HEK293 (cell line): ENCODE measurements around the gene GALNT6.

Experiments used
- BCL11A ChIP-seq: fragments of 450-650 bp; formaldehyde crosslinking; IDR thresholded peaks from 2 replicates; pipeline ENCODE4 v1.5.1; 2016; ENCODE audit warnings: low read depth, missing biosample characterization, missing genetic modification characterization
- EGR2 ChIP-seq: fragments of 450-650 bp; formaldehyde crosslinking; IDR thresholded peaks from 2 replicates; pipeline ENCODE4 v1.5.1; 2016; ENCODE audit warnings: low read depth, missing biosample characterization, missing genetic modification characterization
- MZF1 ChIP-seq: fragments of 450-650 bp; formaldehyde crosslinking; IDR thresholded peaks from 2 replicates; pipeline ENCODE4 v1.5.1; 2017; ENCODE audit warnings: missing biosample characterization, missing genetic modification characterization, borderline replicate concordance
- RBAK ChIP-seq: fragments of 450-650 bp; formaldehyde crosslinking; IDR thresholded peaks from 2 replicates; pipeline ENCODE4 v1.5.1; 2016; ENCODE audit warnings: missing biosample characterization, missing genetic modification characterization
- SETDB1 ChIP-seq: IDR thresholded peaks from one replicate; pipeline ENCODE4 v1.6.1; 2017; ENCODE audit warnings: mild to moderate bottlenecking, low read length, moderate library complexity, mixed read lengths; ENCODE audit not compliant: insufficient read length
- ZFP3 ChIP-seq: fragments of 450-650 bp; formaldehyde crosslinking; IDR thresholded peaks from 2 replicates; pipeline ENCODE4 v1.5.1; 2016; ENCODE audit warnings: low read depth, missing biosample characterization, missing genetic modification characterization
- ZNF146 ChIP-seq: fragments of 450-650 bp; formaldehyde crosslinking; IDR thresholded peaks from 2 replicates; pipeline ENCODE4 v1.5.1; 2016; ENCODE audit warnings: missing biosample characterization, missing genetic modification characterization
- ZNF16 ChIP-seq: fragments of 450-650 bp; formaldehyde crosslinking; IDR thresholded peaks from 2 replicates; pipeline ENCODE4 v1.5.1; 2016; ENCODE audit warnings: low read depth, missing biosample characterization, missing genetic modification characterization
- ZNF248 ChIP-seq: fragments of 450-650 bp; formaldehyde crosslinking; IDR thresholded peaks from 2 replicates; pipeline ENCODE4 v1.5.1; 2017; ENCODE audit warnings: missing biosample characterization, missing genetic modification characterization
- ZNF266 ChIP-seq: fragments of 450-650 bp; formaldehyde crosslinking; IDR thresholded peaks from 2 replicates; pipeline ENCODE4 v1.5.1; 2016; ENCODE audit warnings: missing biosample characterization, missing genetic modification characterization, low read depth
- ZNF280C ChIP-seq: fragments of 450-650 bp; formaldehyde crosslinking; IDR thresholded peaks from 2 replicates; pipeline ENCODE4 v1.5.1; 2016; ENCODE audit warnings: missing biosample characterization, missing genetic modification characterization
- ZNF280D ChIP-seq: fragments of 450-650 bp; formaldehyde crosslinking; IDR thresholded peaks from 2 replicates; pipeline ENCODE4 v1.5.1; 2016; ENCODE audit warnings: missing biosample characterization, missing genetic modification characterization
- ZNF324 ChIP-seq: fragments of 450-650 bp; formaldehyde crosslinking; IDR thresholded peaks from 2 replicates; pipeline ENCODE4 v1.5.1; 2016; ENCODE audit warnings: missing biosample characterization, missing genetic modification characterization
- ZNF473 ChIP-seq: fragments of 450-650 bp; formaldehyde crosslinking; IDR thresholded peaks from 2 replicates; pipeline ENCODE4 v1.5.1; 2017; ENCODE audit warnings: missing biosample characterization, missing genetic modification characterization
- ZNF48 ChIP-seq: fragments of 450-650 bp; formaldehyde crosslinking; IDR thresholded peaks from 2 replicates; pipeline ENCODE4 v1.5.1; 2016; ENCODE audit warnings: missing biosample characterization, missing genetic modification characterization
- ZNF555 ChIP-seq: fragments of 450-650 bp; formaldehyde crosslinking; conservative IDR thresholded peaks from 2 replicates; pipeline ENCODE4 v1.5.1; 2017; ENCODE audit warnings: missing biosample characterization, mild to moderate bottlenecking, missing genetic modification characterization, inconsistent platforms
- ZNF623 ChIP-seq: fragments of 450-650 bp; formaldehyde crosslinking; IDR thresholded peaks from 2 replicates; pipeline ENCODE4 v1.5.1; 2016; ENCODE audit warnings: missing biosample characterization, missing genetic modification characterization
- ZNF639 ChIP-seq: fragments of 450-650 bp; formaldehyde crosslinking; IDR thresholded peaks from 2 replicates; pipeline ENCODE4 v1.5.1; 2016; ENCODE audit warnings: missing biosample characterization, missing genetic modification characterization
- ZNF664 ChIP-seq: fragments of 450-650 bp; formaldehyde crosslinking; IDR thresholded peaks from 2 replicates; pipeline ENCODE4 v1.5.1; 2016; ENCODE audit warnings: missing biosample characterization, missing genetic modification characterization
- ZNF707 ChIP-seq: fragments of 450-650 bp; formaldehyde crosslinking; IDR thresholded peaks from 2 replicates; pipeline ENCODE4 v1.5.1; 2016; ENCODE audit warnings: missing biosample characterization, missing genetic modification characterization
- ZNF843 ChIP-seq: fragments of 450-650 bp; formaldehyde crosslinking; IDR thresholded peaks from 2 replicates; pipeline ENCODE4 v1.5.1; 2016; ENCODE audit warnings: missing biosample characterization, missing genetic modification characterization
- ZSCAN16 ChIP-seq: fragments of 450-650 bp; formaldehyde crosslinking; IDR thresholded peaks from 2 replicates; pipeline ENCODE4 v1.5.1; 2016; ENCODE audit warnings: missing biosample characterization, missing genetic modification characterization
- TF ChIP-seq, protein P1 (sequence below): fragments of 450-650 bp; formaldehyde crosslinking; IDR thresholded peaks from 2 replicates; pipeline ENCODE4 v1.5.1; 2017; ENCODE audit warnings: missing biosample characterization, missing genetic modification characterization
- TF ChIP-seq, protein P2 (sequence below): fragments of 450-650 bp; formaldehyde crosslinking; IDR thresholded peaks from 2 replicates; pipeline ENCODE4 v1.5.1; 2016; ENCODE audit warnings: missing biosample characterization, missing genetic modification characterization
- TF ChIP-seq, protein P3 (sequence below): fragments of 450-650 bp; formaldehyde crosslinking; IDR thresholded peaks from 2 replicates; pipeline ENCODE4 v1.5.1; 2016; ENCODE audit warnings: missing biosample characterization, missing genetic modification characterization

The GALNT6 gene

GRCh38 chr12:51371295-51371953, 19.8 kb downstream of the GALNT6 start (continued):
- peak; percentile 85 for TF ChIP-seq ZNF639
- peak; percentile 85 for TF ChIP-seq ZNF843 (tag by site-specific recombination)
- TF ChIP-seq ZNF16 = no peak
- TF ChIP-seq RBAK (tag by site-specific recombination) = no peak
- TF ChIP-seq ZNF48 (tag by site-specific recombination) = no peak
- no peak for TF ChIP-seq ZFP3
- TF ChIP-seq EGR2 (tag by site-specific recombination) = 0 out of 2 replicates have a peak, but pooled peaks have one; percentile 47
- TF ChIP-seq ZNF280C (tag by site-specific recombination) = no peak
- TF ChIP-seq SETDB1 = no peak
- no peak for TF ChIP-seq ZNF280D
- TF ChIP-seq, protein P1, sequence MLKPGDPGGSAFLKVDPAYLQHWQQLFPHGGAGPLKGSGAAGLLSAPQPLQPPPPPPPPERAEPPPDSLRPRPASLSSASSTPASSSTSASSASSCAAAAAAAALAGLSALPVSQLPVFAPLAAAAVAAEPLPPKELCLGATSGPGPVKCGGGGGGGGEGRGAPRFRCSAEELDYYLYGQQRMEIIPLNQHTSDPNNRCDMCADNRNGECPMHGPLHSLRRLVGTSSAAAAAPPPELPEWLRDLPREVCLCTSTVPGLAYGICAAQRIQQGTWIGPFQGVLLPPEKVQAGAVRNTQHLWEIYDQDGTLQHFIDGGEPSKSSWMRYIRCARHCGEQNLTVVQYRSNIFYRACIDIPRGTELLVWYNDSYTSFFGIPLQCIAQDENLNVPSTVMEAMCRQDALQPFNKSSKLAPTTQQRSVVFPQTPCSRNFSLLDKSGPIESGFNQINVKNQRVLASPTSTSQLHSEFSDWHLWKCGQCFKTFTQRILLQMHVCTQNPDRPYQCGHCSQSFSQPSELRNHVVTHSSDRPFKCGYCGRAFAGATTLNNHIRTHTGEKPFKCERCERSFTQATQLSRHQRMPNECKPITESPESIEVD (tag by site-specific recombination) = peak; percentile 87
- no peak for TF ChIP-seq ZNF623 (tag by site-specific recombination)
- TF ChIP-seq ZNF555 (tag by site-specific recombination) = no peak
- no peak for TF ChIP-seq ZNF146
- TF ChIP-seq ZSCAN16 (tag by site-specific recombination) = no peak
- no peak for TF ChIP-seq ZNF707 (tag by site-specific recombination)
- TF ChIP-seq MZF1 = peak; percentile 92
- TF ChIP-seq ZNF473 (tag by site-specific recombination) = no peak
- TF ChIP-seq, protein P2, sequence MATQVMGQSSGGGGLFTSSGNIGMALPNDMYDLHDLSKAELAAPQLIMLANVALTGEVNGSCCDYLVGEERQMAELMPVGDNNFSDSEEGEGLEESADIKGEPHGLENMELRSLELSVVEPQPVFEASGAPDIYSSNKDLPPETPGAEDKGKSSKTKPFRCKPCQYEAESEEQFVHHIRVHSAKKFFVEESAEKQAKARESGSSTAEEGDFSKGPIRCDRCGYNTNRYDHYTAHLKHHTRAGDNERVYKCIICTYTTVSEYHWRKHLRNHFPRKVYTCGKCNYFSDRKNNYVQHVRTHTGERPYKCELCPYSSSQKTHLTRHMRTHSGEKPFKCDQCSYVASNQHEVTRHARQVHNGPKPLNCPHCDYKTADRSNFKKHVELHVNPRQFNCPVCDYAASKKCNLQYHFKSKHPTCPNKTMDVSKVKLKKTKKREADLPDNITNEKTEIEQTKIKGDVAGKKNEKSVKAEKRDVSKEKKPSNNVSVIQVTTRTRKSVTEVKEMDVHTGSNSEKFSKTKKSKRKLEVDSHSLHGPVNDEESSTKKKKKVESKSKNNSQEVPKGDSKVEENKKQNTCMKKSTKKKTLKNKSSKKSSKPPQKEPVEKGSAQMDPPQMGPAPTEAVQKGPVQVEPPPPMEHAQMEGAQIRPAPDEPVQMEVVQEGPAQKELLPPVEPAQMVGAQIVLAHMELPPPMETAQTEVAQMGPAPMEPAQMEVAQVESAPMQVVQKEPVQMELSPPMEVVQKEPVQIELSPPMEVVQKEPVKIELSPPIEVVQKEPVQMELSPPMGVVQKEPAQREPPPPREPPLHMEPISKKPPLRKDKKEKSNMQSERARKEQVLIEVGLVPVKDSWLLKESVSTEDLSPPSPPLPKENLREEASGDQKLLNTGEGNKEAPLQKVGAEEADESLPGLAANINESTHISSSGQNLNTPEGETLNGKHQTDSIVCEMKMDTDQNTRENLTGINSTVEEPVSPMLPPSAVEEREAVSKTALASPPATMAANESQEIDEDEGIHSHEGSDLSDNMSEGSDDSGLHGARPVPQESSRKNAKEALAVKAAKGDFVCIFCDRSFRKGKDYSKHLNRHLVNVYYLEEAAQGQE (tag by site-specific recombination) = no peak
- TF ChIP-seq, protein P3, sequence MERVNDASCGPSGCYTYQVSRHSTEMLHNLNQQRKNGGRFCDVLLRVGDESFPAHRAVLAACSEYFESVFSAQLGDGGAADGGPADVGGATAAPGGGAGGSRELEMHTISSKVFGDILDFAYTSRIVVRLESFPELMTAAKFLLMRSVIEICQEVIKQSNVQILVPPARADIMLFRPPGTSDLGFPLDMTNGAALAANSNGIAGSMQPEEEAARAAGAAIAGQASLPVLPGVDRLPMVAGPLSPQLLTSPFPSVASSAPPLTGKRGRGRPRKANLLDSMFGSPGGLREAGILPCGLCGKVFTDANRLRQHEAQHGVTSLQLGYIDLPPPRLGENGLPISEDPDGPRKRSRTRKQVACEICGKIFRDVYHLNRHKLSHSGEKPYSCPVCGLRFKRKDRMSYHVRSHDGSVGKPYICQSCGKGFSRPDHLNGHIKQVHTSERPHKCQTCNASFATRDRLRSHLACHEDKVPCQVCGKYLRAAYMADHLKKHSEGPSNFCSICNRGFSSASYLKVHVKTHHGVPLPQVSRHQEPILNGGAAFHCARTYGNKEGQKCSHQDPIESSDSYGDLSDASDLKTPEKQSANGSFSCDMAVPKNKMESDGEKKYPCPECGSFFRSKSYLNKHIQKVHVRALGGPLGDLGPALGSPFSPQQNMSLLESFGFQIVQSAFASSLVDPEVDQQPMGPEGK (tag by site-specific recombination) = peak; percentile 95
- TF ChIP-seq ZNF324 (tag by site-specific recombination) = peak; percentile 62; the same call in 1 of the 2 replicates
- TF ChIP-seq ZNF266 = no peak
- TF ChIP-seq ZNF248 = no peak
- TF ChIP-seq BCL11A (tag by site-specific recombination) = peak; percentile 55
- TF ChIP-seq ZNF664 (tag by site-specific recombination) = no peak
